ENCODE data around the gene KRT3. TPM values are rescaled to one million over a fixed set of nuclear protein-coding genes. Genes with fewer than 3 reads are reported as not detected.

KRT3 gene
- total and polyA plus RNA-seq, 10 of the 15 experiments (the other 5 are each of a cell fraction or from before 2014, with no cell fraction given): not detected

- SMC1A ChIA-PET (ENCODE audit: uncharacterized antibody, unreplicated experiment): no interaction called here
- no peak for FAIRE-seq
- POLR2A ChIA-PET: interaction anchor here (0.8 kb wide), 1 partner anchor 585 kb away, joined by 3 read pairs; no protein-coding TSS in a partner anchor
- Histone ChIP-seq H3K9ac (ENCODE audit: control insufficient read depth, insufficient read depth, low read length) (no peak overlapping the region), H4K20me1 (ENCODE audit: control insufficient read depth, insufficient read depth) (no peaks in the 10 kb centered on the region), H3K9me3 (replicated peaks; ENCODE audit: control insufficient read depth, insufficient read depth, low read length) (no peaks in the 10 kb centered on the region; the same call in 2 of the 3 replicates), H3K36me3 (ENCODE audit: control insufficient read depth in 2 of 2, insufficient read depth in 2 of 2, low read length in 1 of 2) (no peaks in the 10 kb centered on the region), H3K27ac (ENCODE audit: control insufficient read depth, insufficient read depth) (no peak overlapping the region), H2AFZ (ENCODE audit: control insufficient read depth, low read depth, low read length) (no peak overlapping the region), H3K79me2 (ENCODE audit: control insufficient read depth, insufficient read depth, low read length) (no peaks in the 10 kb centered on the region), H3K4me1 (ENCODE audit: control insufficient read depth, insufficient read depth, low read length) (no peaks in the 10 kb centered on the region), H3K27me3 (replicated peaks in 1 of 2; ENCODE audit: control insufficient read depth in 2 of 2, insufficient read depth in 2 of 2, low read length in 1 of 2) (no peaks in the 10 kb centered on the region; a peak in 3 of 4 replicates), H3K4me3 (no peak overlapping the region), H3K4me2 (ENCODE audit: control insufficient read depth, insufficient read depth) (no peak overlapping the region)
- DNase-seq (ENCODE audit: low read depth, low spot score): no peak
- in situ Hi-C loops (cut with MboI) (no loop called here), intact Hi-C loops (cut with micrococcal nuclease; ENCODE audit: unreplicated experiment) (no loop called here)
- WGBS (ENCODE audit: insufficient coverage, insufficient replicate concordance, low lambda C conversion rate, missing lambda C conversion rate): 48% methylated on average over 3 of the region's 3 CpGs
- CTCF ChIA-PET: no interaction called here
- ATAC-seq: no peak
- no TSS peak for BruUV-seq (replicated peaks)
- RAD21 ChIA-PET (ENCODE audit: unreplicated experiment): no interaction called here
- TF ChIP-seq ZZZ3 (IDR thresholded peaks at IDR 0.05; ENCODE audit: control insufficient read depth, insufficient read length, low read depth): no peak
- no peak for TF ChIP-seq MTA3 (IDR thresholded peaks at IDR 0.05; ENCODE audit: borderline replicate concordance, low read length)
- TF ChIP-seq, protein P1, sequence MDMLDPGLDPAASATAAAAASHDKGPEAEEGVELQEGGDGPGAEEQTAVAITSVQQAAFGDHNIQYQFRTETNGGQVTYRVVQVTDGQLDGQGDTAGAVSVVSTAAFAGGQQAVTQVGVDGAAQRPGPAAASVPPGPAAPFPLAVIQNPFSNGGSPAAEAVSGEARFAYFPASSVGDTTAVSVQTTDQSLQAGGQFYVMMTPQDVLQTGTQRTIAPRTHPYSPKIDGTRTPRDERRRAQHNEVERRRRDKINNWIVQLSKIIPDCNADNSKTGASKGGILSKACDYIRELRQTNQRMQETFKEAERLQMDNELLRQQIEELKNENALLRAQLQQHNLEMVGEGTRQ (IDR thresholded peaks at IDR 0.05; ENCODE audit: borderline replicate concordance, low read depth, low read length): no peak
- TF ChIP-seq EZH2 (IDR thresholded peaks at IDR 0.05; ENCODE audit: borderline replicate concordance, control insufficient read depth, low read depth, low read length): no peak
- no peak for TF ChIP-seq SMARCA5 (IDR thresholded peaks at IDR 0.05)
- TF ChIP-seq TBL1XR1 (IDR thresholded peaks at IDR 0.05; ENCODE audit: low read depth, low read length): no peak
- TF ChIP-seq ESRRA (IDR thresholded peaks at IDR 0.05; ENCODE audit: low read length): no peak
- TF ChIP-seq STAT3 (IDR thresholded peaks at IDR 0.05; ENCODE audit: low read depth, low read length): no peak
- no peak for TF ChIP-seq NFYB (IDR thresholded peaks at IDR 0.05; ENCODE audit: insufficient read depth, low read depth, low read length)
- TF ChIP-seq, protein P2, sequence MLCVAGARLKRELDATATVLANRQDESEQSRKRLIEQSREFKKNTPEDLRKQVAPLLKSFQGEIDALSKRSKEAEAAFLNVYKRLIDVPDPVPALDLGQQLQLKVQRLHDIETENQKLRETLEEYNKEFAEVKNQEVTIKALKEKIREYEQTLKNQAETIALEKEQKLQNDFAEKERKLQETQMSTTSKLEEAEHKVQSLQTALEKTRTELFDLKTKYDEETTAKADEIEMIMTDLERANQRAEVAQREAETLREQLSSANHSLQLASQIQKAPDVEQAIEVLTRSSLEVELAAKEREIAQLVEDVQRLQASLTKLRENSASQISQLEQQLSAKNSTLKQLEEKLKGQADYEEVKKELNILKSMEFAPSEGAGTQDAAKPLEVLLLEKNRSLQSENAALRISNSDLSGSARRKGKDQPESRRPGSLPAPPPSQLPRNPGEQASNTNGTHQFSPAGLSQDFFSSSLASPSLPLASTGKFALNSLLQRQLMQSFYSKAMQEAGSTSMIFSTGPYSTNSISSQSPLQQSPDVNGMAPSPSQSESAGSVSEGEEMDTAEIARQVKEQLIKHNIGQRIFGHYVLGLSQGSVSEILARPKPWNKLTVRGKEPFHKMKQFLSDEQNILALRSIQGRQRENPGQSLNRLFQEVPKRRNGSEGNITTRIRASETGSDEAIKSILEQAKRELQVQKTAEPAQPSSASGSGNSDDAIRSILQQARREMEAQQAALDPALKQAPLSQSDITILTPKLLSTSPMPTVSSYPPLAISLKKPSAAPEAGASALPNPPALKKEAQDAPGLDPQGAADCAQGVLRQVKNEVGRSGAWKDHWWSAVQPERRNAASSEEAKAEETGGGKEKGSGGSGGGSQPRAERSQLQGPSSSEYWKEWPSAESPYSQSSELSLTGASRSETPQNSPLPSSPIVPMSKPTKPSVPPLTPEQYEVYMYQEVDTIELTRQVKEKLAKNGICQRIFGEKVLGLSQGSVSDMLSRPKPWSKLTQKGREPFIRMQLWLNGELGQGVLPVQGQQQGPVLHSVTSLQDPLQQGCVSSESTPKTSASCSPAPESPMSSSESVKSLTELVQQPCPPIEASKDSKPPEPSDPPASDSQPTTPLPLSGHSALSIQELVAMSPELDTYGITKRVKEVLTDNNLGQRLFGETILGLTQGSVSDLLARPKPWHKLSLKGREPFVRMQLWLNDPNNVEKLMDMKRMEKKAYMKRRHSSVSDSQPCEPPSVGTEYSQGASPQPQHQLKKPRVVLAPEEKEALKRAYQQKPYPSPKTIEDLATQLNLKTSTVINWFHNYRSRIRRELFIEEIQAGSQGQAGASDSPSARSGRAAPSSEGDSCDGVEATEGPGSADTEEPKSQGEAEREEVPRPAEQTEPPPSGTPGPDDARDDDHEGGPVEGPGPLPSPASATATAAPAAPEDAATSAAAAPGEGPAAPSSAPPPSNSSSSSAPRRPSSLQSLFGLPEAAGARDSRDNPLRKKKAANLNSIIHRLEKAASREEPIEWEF (IDR thresholded peaks at IDR 0.05; ENCODE audit: insufficient replicate concordance, low read depth, low read length): no peak
- no peak for TF ChIP-seq ETV6 (conservative IDR thresholded peaks at IDR 0.05 in 1 of 2, IDR thresholded peaks at IDR 0.05 in 1 of 2; ENCODE audit: borderline replicate concordance in 1 of 2, low read depth in 1 of 2)
- TF ChIP-seq RBBP5 (conservative IDR thresholded peaks at IDR 0.05): no peak
- no peak for TF ChIP-seq SREBF1 (IDR thresholded peaks at IDR 0.05; ENCODE audit: low read length)
- TF ChIP-seq, protein P3, sequence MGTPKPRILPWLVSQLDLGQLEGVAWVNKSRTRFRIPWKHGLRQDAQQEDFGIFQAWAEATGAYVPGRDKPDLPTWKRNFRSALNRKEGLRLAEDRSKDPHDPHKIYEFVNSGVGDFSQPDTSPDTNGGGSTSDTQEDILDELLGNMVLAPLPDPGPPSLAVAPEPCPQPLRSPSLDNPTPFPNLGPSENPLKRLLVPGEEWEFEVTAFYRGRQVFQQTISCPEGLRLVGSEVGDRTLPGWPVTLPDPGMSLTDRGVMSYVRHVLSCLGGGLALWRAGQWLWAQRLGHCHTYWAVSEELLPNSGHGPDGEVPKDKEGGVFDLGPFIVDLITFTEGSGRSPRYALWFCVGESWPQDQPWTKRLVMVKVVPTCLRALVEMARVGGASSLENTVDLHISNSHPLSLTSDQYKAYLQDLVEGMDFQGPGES (IDR thresholded peaks at IDR 0.05): no peak
- no peak for TF ChIP-seq RAD51 (IDR thresholded peaks at IDR 0.05)
- TF ChIP-seq CBX3 (IDR thresholded peaks at IDR 0.05; ENCODE audit: borderline replicate concordance, low read depth): no peak
Observed at GRCh38 chr12:52755533-52755932, 40.4 kb downstream of the KRT3 start.

Data from GM12878 (cell line).